ENCODE measurements around the gene PANK4. TPM values are rescaled to one million over a fixed set of nuclear protein-coding genes. Genes with fewer than 3 reads are reported as not detected.

The PANK4 gene
- total and polyA plus RNA-seq, 10 of the 15 experiments (the other 5 are each of a cell fraction or from before 2014, with no cell fraction given): 0.35 to 38.0 (median 18.6) TPM

- no peak for ATAC-seq
- ChIA-PET SMC1A (ENCODE audit: uncharacterized antibody, unreplicated experiment) (no interaction called here), POLR2A (no interaction called here), RAD21 (ENCODE audit: unreplicated experiment) (no interaction called here), CTCF (no interaction called here)
- H2AFZ ChIP-seq (ENCODE audit: control insufficient read depth, low read depth, low read length): no peak overlapping the region
- H3K9me3 ChIP-seq (replicated peaks; ENCODE audit: control insufficient read depth, insufficient read depth, low read length): no peaks in the 10 kb centered on the region
- TF ChIP-seq LARP7 (IDR thresholded peaks at IDR 0.05) (no peak), JUND (IDR thresholded peaks at IDR 0.05; ENCODE audit: low read depth, low read length) (no peak), MYB (IDR thresholded peaks at IDR 0.05; ENCODE audit: borderline replicate concordance, low read depth, low read length) (no peak), MLLT1 (IDR thresholded peaks at IDR 0.05) (no peak), PAX5 (IDR thresholded peaks at IDR 0.05; ENCODE audit: borderline replicate concordance, low read depth, low read length) (no peak), BHLHE40 (IDR thresholded peaks at IDR 0.05; ENCODE audit: borderline replicate concordance in 1 of 2, low read depth in 2 of 2, low read length in 1 of 2) (no peak), ZBTB4 (CRISPR knock-in tag; IDR thresholded peaks at IDR 0.05) (no peak), NKRF (conservative IDR thresholded peaks at IDR 0.05) (no peak), MYC (IDR thresholded peaks at IDR 0.05; ENCODE audit: insufficient read depth, insufficient read length, insufficient replicate concordance, low read length, severe bottlenecking) (no peak), HDAC2 (IDR thresholded peaks at IDR 0.05) (no peak), FOXK2 (IDR thresholded peaks at IDR 0.05) (no peak), SMC3 (IDR thresholded peaks at IDR 0.05; ENCODE audit: borderline replicate concordance, low read length) (no peak), HDGF (IDR thresholded peaks at IDR 0.05) (no peak), E2F8 (IDR thresholded peaks at IDR 0.05; ENCODE audit: low read depth, partially characterized antibody) (no peak)
- no peaks in the 10 kb centered on the region for H3K27me3 ChIP-seq (replicated peaks in 1 of 2; ENCODE audit: control insufficient read depth in 2 of 2, insufficient read depth in 2 of 2, low read length in 1 of 2)
- in situ Hi-C loops (cut with MboI) (no loop called here), intact Hi-C loops (cut with micrococcal nuclease; ENCODE audit: unreplicated experiment) (no loop called here)
- H3K27ac ChIP-seq (ENCODE audit: control insufficient read depth, insufficient read depth): no peak overlapping the region
- peaks cover 5% of the 10 kb centered on the region for H3K79me2 ChIP-seq (ENCODE audit: control insufficient read depth, insufficient read depth, low read length)
- no peak overlapping the region for H3K9ac ChIP-seq (ENCODE audit: control insufficient read depth, insufficient read depth, low read length)
- H3K4me2 ChIP-seq (ENCODE audit: control insufficient read depth, insufficient read depth): no peak overlapping the region
- no TSS peak for BruUV-seq (replicated peaks)
- H3K4me3 ChIP-seq: no peak overlapping the region
- 94% methylated on average over 17 of the region's 17 CpGs for WGBS (ENCODE audit: insufficient coverage, insufficient replicate concordance, low lambda C conversion rate, missing lambda C conversion rate)
- FAIRE-seq: no peak
- no peaks in the 10 kb centered on the region for H4K20me1 ChIP-seq (ENCODE audit: control insufficient read depth, insufficient read depth)
- H3K4me1 ChIP-seq (ENCODE audit: control insufficient read depth, insufficient read depth, low read length): no peaks in the 10 kb centered on the region
- DNase-seq (ENCODE audit: low read depth, low spot score): no peak
- H3K36me3 ChIP-seq (ENCODE audit: control insufficient read depth in 2 of 2, insufficient read depth in 2 of 2, low read length in 1 of 2): peaks cover 8 to 57% of the 10 kb centered on the region in 2 experiments; a peak in 3 of 4 replicates
Observed at GRCh38 chr1:2517966-2518365, 8.4 kb downstream of the PANK4 start.

All from GM12878 (cell line).